Right lobe of liver (tissue), 4 donors: ENCODE data around the gene PLA2G3.

Source experiments
- CTCF ChIP-seq, 4 donors: fragments of 200-600 bp in 3 of 4; fragments of 450-650 bp in 1 of 4; IDR thresholded peaks; one replicate each; pipeline versions ENCODE4 v1.5.1 to v1.8.0; 2016 to 2022; ENCODE audit warnings: antibody characterized with exemption in 4 of 4, mild to moderate bottlenecking in 2 of 4
- POLR2A ChIP-seq: fragments of 450-650 bp; IDR thresholded peaks from one replicate; pipeline ENCODE4 v1.6.1; 2017; ENCODE audit warnings: antibody characterized with exemption, mild to moderate bottlenecking
- donor health status: DM: no; HTN: no; CAD: no.
- donor health status: DM: no; HTN: no; CAD: no.
- donor health status: DM: no; HTN: yes; CAD: no.

GRCh38 chr22:31173386-31174145 lies 33.3 kb upstream of the PLA2G3 start:
- TF ChIP-seq CTCF (IDR thresholded peaks at IDR 0.05), result no peak
- no peak for TF ChIP-seq POLR2A
